ENCODE results near the gene STIP1. TPM values are rescaled to one million over a fixed set of nuclear protein-coding genes. Genes with fewer than 3 reads are reported as not detected.

STIP1 gene
- total and polyA plus RNA-seq, 9 of the 15 experiments (the other 6 are each of a cell fraction or from before 2014, with no cell fraction given), result 58.1 to 465 (median 346) TPM

- TF ChIP-seq E2F5 (CRISPR knock-in tag; IDR thresholded peaks at IDR 0.05), result 0 out of 2 replicates have a peak, but pooled peaks have one; percentile 47
- no peak; the same call in 1 of the 2 replicates for TF ChIP-seq ARID1B (IDR thresholded peaks at IDR 0.05)
- no peak for TF ChIP-seq ZNF124 (CRISPR knock-in tag; IDR thresholded peaks at IDR 0.05)
- no peak for TF ChIP-seq ZNF696 (CRISPR knock-in tag; conservative IDR thresholded peaks at IDR 0.05)
- no peak for TF ChIP-seq KDM2B (CRISPR knock-in tag; IDR thresholded peaks at IDR 0.05)
- TF ChIP-seq PRMT5 (CRISPR knock-in tag; IDR thresholded peaks at IDR 0.05), result no peak
- no peak for TF ChIP-seq ZNF518B (CRISPR knock-in tag; IDR thresholded peaks at IDR 0.05)
- TF ChIP-seq ZBTB7A (IDR thresholded peaks at IDR 0.05; ENCODE audit: borderline replicate concordance, control insufficient read depth, low read depth, low read length), result peak; percentile 56; the same call in 1 of the 2 replicates
- TF ChIP-seq SRF (CRISPR knock-in tag; IDR thresholded peaks at IDR 0.05), result peak in 1 of 2 experiments; percentile 58; a peak in 1 of 4 replicates
- TF ChIP-seq ATF4 (CRISPR knock-in tag; IDR thresholded peaks at IDR 0.05), result peak; percentile 7; the same call in 1 of the 2 replicates
- peak; percentile 95 for TF ChIP-seq CHD1 (IDR thresholded peaks at IDR 0.05; ENCODE audit: low read length)
- peak in 1 of 2 experiments; percentile 47; a peak in 1 of 4 replicates for TF ChIP-seq KDM4B (IDR thresholded peaks at IDR 0.05; ENCODE audit: borderline replicate concordance in 2 of 2, low read depth in 1 of 2)
- TF ChIP-seq ZBTB33 (CRISPR knock-in tag; IDR thresholded peaks at IDR 0.05), result no peak
- peak; percentile 47 for TF ChIP-seq RBM22 (IDR thresholded peaks at IDR 0.05; ENCODE audit: low read depth, low read length, poor library complexity, severe bottlenecking)
- peak; percentile 26 for TF ChIP-seq EP400 (IDR thresholded peaks at IDR 0.05)
- TF ChIP-seq ZC3H8 (IDR thresholded peaks at IDR 0.05), result no peak
- no peak for TF ChIP-seq THRA (IDR thresholded peaks at IDR 0.05)
- no peak for TF ChIP-seq CGGBP1 (CRISPR knock-in tag; IDR thresholded peaks at IDR 0.05)
These were observed 20.7 kb downstream of the STIP1 start, which contains the start of gene FERMT3 (continued) for GRCh38 chr11:64206457-64207255.
